ENCODE data around the gene NTNG1. TPM values are rescaled to one million over a fixed set of nuclear protein-coding genes. Genes with fewer than 3 reads are reported as not detected.

NTNG1 gene
- total and polyA plus RNA-seq, 2 of the 13 experiments (the other 11 are each of a cell fraction or from before 2014, with no cell fraction given), result not detected

Small RNAs within 50 kb of the gene (small RNA-seq; reads per million reads assigned to genes)
- 0 to 1.9 (median 0) reads per million in 3 experiments for gene AC114491.1 (ENCODE audit: insufficient read depth in 2 of 3, insufficient read length in 3 of 3, low read depth in 2 of 3, low replicate concordance in 1 of 3)

Other genes with a start within 250 kb of the NTNG1 start
- 15.8 and 20.3 TPM in 2 replicates for gene PRMT6, start 84.4 kb upstream of the NTNG1 start, total RNA-seq (2016; rRNA removed; fragmentation: Illumina TruSeq; extraction: Trizol)
- gene PRMT6, start 84.4 kb upstream of the NTNG1 start, polyA plus RNA-seq (2011; rRNA removed), result 8.1 and 8.7 TPM in 2 replicates